ENCODE data around the gene CADM3. TPM values are rescaled to one million over a fixed set of nuclear protein-coding genes. Genes with fewer than 3 reads are reported as not detected.

Gene CADM3
- total RNA-seq, 4 donors from 2014 or later = 11.7 to 23.4 (median 18.6) TPM

- Histone ChIP-seq H3K9me3 (no peaks in the 10 kb centered on the region), H3K4me3 (peak overlapping the region; percentile 16 to 54), H3K36me3 (no peaks in the 10 kb centered on the region), H3K27me3 (peaks cover 61% of the 10 kb centered on the region), H3K4me1 (peaks cover 0 to 29% (median 0%) of the 10 kb centered on the region in 3 donors), H3K27ac (peak overlapping the region in 3 of 4 donors; percentile 38 to 74 (median 50))
- WGBS, 2 donors (ENCODE audit: low coverage in 1 of 2) = no CpG with 5 or more reads among the region's 49 CpGs
- peak; percentile 5 for ATAC-seq
- TF ChIP-seq POLR2A (IDR thresholded peaks at IDR 0.05) (no peak), POLR2AphosphoS5 (IDR thresholded peaks at IDR 0.05) (no peak), EP300 (IDR thresholded peaks at IDR 0.05) (no peak)
- TF ChIP-seq, protein P1, sequence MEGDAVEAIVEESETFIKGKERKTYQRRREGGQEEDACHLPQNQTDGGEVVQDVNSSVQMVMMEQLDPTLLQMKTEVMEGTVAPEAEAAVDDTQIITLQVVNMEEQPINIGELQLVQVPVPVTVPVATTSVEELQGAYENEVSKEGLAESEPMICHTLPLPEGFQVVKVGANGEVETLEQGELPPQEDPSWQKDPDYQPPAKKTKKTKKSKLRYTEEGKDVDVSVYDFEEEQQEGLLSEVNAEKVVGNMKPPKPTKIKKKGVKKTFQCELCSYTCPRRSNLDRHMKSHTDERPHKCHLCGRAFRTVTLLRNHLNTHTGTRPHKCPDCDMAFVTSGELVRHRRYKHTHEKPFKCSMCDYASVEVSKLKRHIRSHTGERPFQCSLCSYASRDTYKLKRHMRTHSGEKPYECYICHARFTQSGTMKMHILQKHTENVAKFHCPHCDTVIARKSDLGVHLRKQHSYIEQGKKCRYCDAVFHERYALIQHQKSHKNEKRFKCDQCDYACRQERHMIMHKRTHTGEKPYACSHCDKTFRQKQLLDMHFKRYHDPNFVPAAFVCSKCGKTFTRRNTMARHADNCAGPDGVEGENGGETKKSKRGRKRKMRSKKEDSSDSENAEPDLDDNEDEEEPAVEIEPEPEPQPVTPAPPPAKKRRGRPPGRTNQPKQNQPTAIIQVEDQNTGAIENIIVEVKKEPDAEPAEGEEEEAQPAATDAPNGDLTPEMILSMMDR (IDR thresholded peaks at IDR 0.05) = no peak
Measured at GRCh38 chr1:159171688-159172501, 480 bp downstream of the CADM3 start.

DNA sequence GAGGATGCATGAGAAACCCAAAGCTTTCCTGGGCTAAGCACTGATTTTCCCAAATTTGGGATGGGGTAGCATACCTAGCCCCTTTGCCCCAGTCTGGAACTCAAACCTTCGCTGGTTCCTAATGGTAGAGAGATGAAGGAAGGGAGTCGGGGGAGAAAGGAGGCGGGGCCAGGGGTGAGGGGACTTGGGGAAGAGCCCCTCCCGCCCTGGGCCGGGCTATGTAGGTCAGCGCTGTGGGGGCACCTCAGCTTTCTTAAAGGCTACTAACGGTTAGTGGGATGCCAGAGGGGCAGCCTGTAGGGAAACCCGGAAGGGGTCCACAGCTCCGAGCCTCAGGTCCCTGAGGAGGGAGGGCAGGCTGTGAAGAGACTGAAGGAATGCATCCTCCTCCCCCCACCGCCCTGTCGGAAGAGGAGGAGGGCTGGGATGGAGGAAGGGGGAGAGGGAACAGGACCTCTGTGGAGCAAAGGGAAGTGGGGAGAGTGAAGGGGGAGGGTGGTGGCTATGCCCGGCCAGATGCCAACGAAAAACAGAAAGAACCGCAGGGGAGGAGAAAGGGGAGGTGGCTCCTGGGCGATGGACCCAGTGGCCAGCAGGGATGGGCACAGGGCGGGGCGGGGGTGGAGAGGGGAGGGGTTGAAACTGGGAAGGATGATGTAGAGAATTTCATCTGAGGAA lies 1.3 kb downstream of the CADM3 start:
- 0 to 1% methylated on average over 5 to 14 of the region's 17 CpGs for WGBS, 2 donors (ENCODE audit: low coverage in 1 of 2)
- H3K27me3 ChIP-seq = peaks cover 58% of the 10 kb centered on the region
- peak overlapping the region in 3 of 4 donors; percentile 19 to 74 (median 38) for H3K27ac ChIP-seq

GRCh38 chr1:159173320-159173719 lies 1.9 kb downstream of the CADM3 start:
- 17 to 23% methylated on average over 4 of the region's 7 CpGs for WGBS, 2 donors (ENCODE audit: low coverage in 1 of 2)
- H3K4me1 ChIP-seq = peaks cover 0 to 29% (median 0%) of the 10 kb centered on the region in 3 donors
- no peaks in the 10 kb centered on the region for H3K9me3 ChIP-seq
- TF ChIP-seq POLR2A (IDR thresholded peaks at IDR 0.05) = no peak
- TF ChIP-seq, protein P1 (IDR thresholded peaks at IDR 0.05) = no peak
- no peak for TF ChIP-seq EP300 (IDR thresholded peaks at IDR 0.05)
- TF ChIP-seq POLR2AphosphoS5 (IDR thresholded peaks at IDR 0.05) = no peak
- peaks cover 53% of the 10 kb centered on the region for H3K27me3 ChIP-seq
- H3K36me3 ChIP-seq = no peaks in the 10 kb centered on the region
- H3K27ac ChIP-seq = peak overlapping the region in 1 of 4 donors; percentile 16
- peak overlapping the region in 1 of 2 donors; percentile 54 for H3K4me3 ChIP-seq
- no peak for ATAC-seq

More for the DNA sequence above, 1.3 kb downstream of the CADM3 start:
- ATAC-seq = peak; percentile 70
- Histone ChIP-seq H3K9me3 (no peaks in the 10 kb centered on the region), H3K4me3 (peak overlapping the region in 1 of 2 donors; percentile 54), H3K4me1 (peaks cover 0 to 29% (median 0%) of the 10 kb centered on the region in 3 donors), H3K36me3 (no peaks in the 10 kb centered on the region)
- TF ChIP-seq POLR2AphosphoS5 (IDR thresholded peaks at IDR 0.05) (no peak), POLR2A (IDR thresholded peaks at IDR 0.05) (no peak), EP300 (IDR thresholded peaks at IDR 0.05) (no peak)
- TF ChIP-seq, protein P1 (IDR thresholded peaks at IDR 0.05) = no peak

- Histone ChIP-seq H3K4me1 (peaks cover 0 to 29% (median 0%) of the 10 kb centered on the region in 3 donors), H3K36me3 (no peaks in the 10 kb centered on the region), H3K4me3 (no peak overlapping the region), H3K9me3 (no peaks in the 10 kb centered on the region), H3K27me3 (peaks cover 35% of the 10 kb centered on the region), H3K27ac (no peak overlapping the region)
- ATAC-seq = no peak
- no peak for TF ChIP-seq EP300 (IDR thresholded peaks at IDR 0.05)
- TF ChIP-seq, protein P1 (IDR thresholded peaks at IDR 0.05) = no peak
- no peak for TF ChIP-seq POLR2AphosphoS5 (IDR thresholded peaks at IDR 0.05)
- TF ChIP-seq POLR2A (IDR thresholded peaks at IDR 0.05) = no peak
- 71 to 88% methylated on average over 2 of the region's 2 CpGs for WGBS, 2 donors (ENCODE audit: low coverage in 1 of 2)
Measured at GRCh38 chr1:159175571-159175970, 4.2 kb downstream of the CADM3 start.
